HepG2 (cell line): ENCODE data around the gene TLR2. TPM values are rescaled to one million over a fixed set of nuclear protein-coding genes. Genes with fewer than 3 reads are reported as not detected.

Experiments
- ATAC-seq: fragments of 200-7000 bp; cut with Tn5 transposase; 3 replicates; pipeline ENCODE4 v1.9.1; 2020; ENCODE audit warnings: mild to moderate bottlenecking, moderate library complexity
- BruUV-seq: library from RNA; stranded (reverse); fragments of 400-500 nt; replicated peaks from 2 replicates; lab custom pipeline; 2021; lab: Mats Ljungman, UMichigan
- CTCF ChIA-PET: fragments of 300-600 bp; formaldehyde crosslinking; extraction: SDS; loops from one replicate; lab custom pipeline; 2021; ENCODE audit warnings: low total read pairs, inconsistent platforms, low intra/inter-chr PET ratio; lab: Yijun Ruan, JAX
- POLR2A ChIA-PET: fragments of 350-600 bp; sonication (Branson Sonifier 250); formaldehyde crosslinking; loops from one replicate; lab custom pipeline; 2020; ENCODE audit warnings: antibody characterized with exemption, inconsistent platforms; lab: Yijun Ruan, JAX
- DNase-seq: peaks from one replicate; pipeline ENCODE4 v3.0.0-alpha.2; 2015; ENCODE audit warnings: low spot score
- FAIRE-seq: peaks from 3 replicates; lab custom pipeline; 2011; peaks lifted over from hg19 to GRCh38; lab: Jason Lieb, UNC
- H2AFZ ChIP-seq: one replicate; pipeline ENCODE4 v1.6.1; 2011; ENCODE audit warnings: low read length, inconsistent platforms
- H3K27ac ChIP-seq: fragments of 300-600 bp; 3 replicates; pipeline ENCODE4 v1.8.0; 2011; ENCODE audit warnings: mixed run types, mild to moderate bottlenecking, mixed read lengths, low read length, inconsistent platforms; ENCODE audit not compliant: insufficient read depth; ENCODE audit errors: extremely low read length
- H3K27me3 ChIP-seq, 2 experiments: fragments of 200-600 bp in 1 of 2; 2 replicates in 1 of 2; 3 replicates in 1 of 2; pipeline versions ENCODE4 v1.6.0 to v1.8.0; 2011; ENCODE audit warnings: low read length in 2 of 2, mild to moderate bottlenecking in 2 of 2, moderate library complexity in 2 of 2, inconsistent platforms in 1 of 2; ENCODE audit not compliant: insufficient read depth in 2 of 2, control insufficient read depth in 1 of 2
- H3K36me3 ChIP-seq, 2 experiments: fragments of 200-600 bp in 1 of 2; replicated peaks in 1 of 2; 2 replicates in 1 of 2; 3 replicates in 1 of 2; pipeline versions ENCODE4 v1.5.1 to v1.8.0; 2011; ENCODE audit warnings: low read length in 2 of 2, inconsistent platforms in 1 of 2; ENCODE audit not compliant: insufficient read depth in 2 of 2, control insufficient read depth in 1 of 2
- H3K4me1 ChIP-seq: 2 replicates; pipeline ENCODE4 v1.5.1; 2012; ENCODE audit warnings: low read length, inconsistent platforms; ENCODE audit not compliant: insufficient read depth
- H3K4me2 ChIP-seq: 2 replicates; pipeline ENCODE4 v1.6.0; 2011; ENCODE audit warnings: low read depth, low read length, inconsistent platforms
- H3K4me3 ChIP-seq, 3 experiments: fragments of 200-600 bp in 1 of 3; sonication (generic), shearing (Covaris generic) in 1 of 3; replicated peaks in 1 of 3; 2 replicates each; pipeline ENCODE4 v1.5.1; 2011 to 2016; ENCODE audit warnings: low read length in 3 of 3, inconsistent platforms in 2 of 3, low read depth in 2 of 3, mild to moderate bottlenecking in 2 of 3, control low read depth in 1 of 3, mixed read lengths in 1 of 3; ENCODE audit not compliant: insufficient read depth in 1 of 3
- H3K79me2 ChIP-seq: one replicate; pipeline ENCODE4 v1.6.1; 2011; ENCODE audit warnings: low read length, inconsistent platforms; ENCODE audit not compliant: insufficient read depth
- H3K9ac ChIP-seq: 2 replicates; pipeline ENCODE4 v1.6.0; 2011; ENCODE audit warnings: mild to moderate bottlenecking, low read depth, low read length, inconsistent platforms; ENCODE audit not compliant: insufficient read depth
- H3K9me3 ChIP-seq: 2 replicates; pipeline ENCODE4 v1.5.1; 2012; ENCODE audit warnings: mild to moderate bottlenecking, low read length
- H4K20me1 ChIP-seq: 2 replicates; pipeline ENCODE4 v1.6.0; 2011; ENCODE audit warnings: inconsistent platforms, mild to moderate bottlenecking, low read length, moderate library complexity; ENCODE audit not compliant: insufficient read depth
- DBP ChIP-seq: sonication (generic); formaldehyde crosslinking; IDR thresholded peaks from 2 replicates; pipeline ENCODE4 v1.4.0; 2020; ENCODE audit warnings: missing genetic modification reagents; ENCODE audit errors: not compliant biosample characterization
- ESRRA ChIP-seq: sonication (generic); formaldehyde crosslinking; IDR thresholded peaks from 2 replicates; pipeline ENCODE4 v1.5.1; 2020; ENCODE audit warnings: mild to moderate bottlenecking, low read depth, missing genetic modification reagents
- FOXO1 ChIP-seq: sonication (generic); formaldehyde crosslinking; IDR thresholded peaks from 2 replicates; pipeline ENCODE4 v1.4.0; 2020; ENCODE audit warnings: missing genetic modification reagents
- GLI4 ChIP-seq: sonication (generic); formaldehyde crosslinking; IDR thresholded peaks from 2 replicates; pipeline ENCODE4 v1.5.1; 2020; ENCODE audit warnings: missing genetic modification reagents, mild to moderate bottlenecking, moderate library complexity, borderline replicate concordance
- GMEB2 ChIP-seq: IDR thresholded peaks from 2 replicates; pipeline ENCODE4 v1.6.1; 2016; ENCODE audit warnings: missing biosample characterization, missing genetic modification reagents, low read depth
- HINFP ChIP-seq: sonication (generic); formaldehyde crosslinking; IDR thresholded peaks from 2 replicates; pipeline ENCODE4 v1.4.0; 2020; ENCODE audit warnings: low read depth, mild to moderate bottlenecking, missing genetic modification reagents
- HNRNPLL ChIP-seq: fragments of 200-400 bp; formaldehyde crosslinking; IDR thresholded peaks from 2 replicates; pipeline ENCODE4 v1.6.1; 2017; ENCODE audit warnings: mild to moderate bottlenecking, low read depth, low read length; ENCODE audit not compliant: poor library complexity, severe bottlenecking
- IKZF1 ChIP-seq: fragments of 450-650 bp; IDR thresholded peaks from 2 replicates; pipeline ENCODE4 v1.7.1; 2016
- KDM5A ChIP-seq: fragments of 200-600 bp; sonication (generic); IDR thresholded peaks from 2 replicates; pipeline ENCODE4 v1.7.0; 2018; ENCODE audit warnings: antibody characterized with exemption, mild to moderate bottlenecking, low read length, borderline replicate concordance
- MLLT10 ChIP-seq: sonication (generic); formaldehyde crosslinking; IDR thresholded peaks from 2 replicates; pipeline ENCODE4 v1.4.0; 2020; ENCODE audit warnings: missing genetic modification reagents
- PLRG1 ChIP-seq: fragments of 450-650 bp; conservative IDR thresholded peaks from 2 replicates; pipeline ENCODE4 v1.6.1; 2016
- SALL1 ChIP-seq: sonication (generic); formaldehyde crosslinking; IDR thresholded peaks from 2 replicates; pipeline ENCODE4 v1.8.0; 2022; ENCODE audit warnings: mild to moderate bottlenecking, missing genetic modification reagents
- ZBTB7B ChIP-seq: sonication (generic); formaldehyde crosslinking; IDR thresholded peaks from 2 replicates; pipeline ENCODE4 v1.4.0; 2020; ENCODE audit warnings: missing genetic modification reagents
- ZNF260 ChIP-seq: sonication (generic); formaldehyde crosslinking; IDR thresholded peaks from 2 replicates; pipeline ENCODE4 v1.4.0; 2020; ENCODE audit warnings: missing genetic modification reagents, low read depth, mild to moderate bottlenecking, borderline replicate concordance
- ZNF558 ChIP-seq: sonication (generic); formaldehyde crosslinking; IDR thresholded peaks from 2 replicates; pipeline ENCODE4 v1.9.0; 2022; ENCODE audit warnings: mild to moderate bottlenecking, missing genetic modification reagents, borderline replicate concordance
- ZNF710 ChIP-seq: sonication (generic); formaldehyde crosslinking; IDR thresholded peaks from 2 replicates; pipeline ENCODE4 v1.5.0; 2020; ENCODE audit warnings: mild to moderate bottlenecking, missing genetic modification reagents, borderline replicate concordance
- WGBS: methylation state at CpG from one replicate; pipeline ENCODE4 v1.1.6; 2017; ENCODE audit warnings: low lambda C conversion rate; 5-methylcytosine and 5-hydroxymethylcytosine counted together
- in situ Hi-C: cut with HindIII; loops from 2 replicates; pipeline ENCODE4 v1.10.0; 2017; ENCODE audit warnings: low pct_unique_long_range_greater_than_20kb; ENCODE audit not compliant: extremely low pct_ligation_motif_present
- intact Hi-C: fragments of 100-400 bp; cut with micrococcal nuclease; formaldehyde crosslinking; loops from one replicate; pipeline ENCODE4 v1.10.0; 2022; ENCODE audit not compliant: unreplicated experiment
- polyA plus RNA-seq, 8 experiments: library from polyadenylated mRNA; depleted of rRNA in 3 of 8; stranded (reverse) in 7 of 8; unstranded in 1 of 8; fragments of >200 nt; fragmentation: Illumina TruSeq in 4 of 8; extraction: Trizol in 4 of 8; gene quantifications; 2 replicates each; pipeline versions ENCODE4 v1.2.1 to v1.2.3, GENCODE V29; 2011 to 2016; ENCODE audit warnings: low read depth in 4 of 8, missing spikeins in 1 of 8, mixed read lengths in 1 of 8; ENCODE audit not compliant: insufficient read depth in 1 of 8
- total RNA-seq, 5 experiments: library from RNA; depleted of rRNA; stranded (reverse); fragments of >200 nt; fragmentation: Illumina TruSeq; extraction: Trizol; gene quantifications; 2 replicates each; pipeline ENCODE4 v1.2.3, GENCODE V29; 2016; ENCODE audit warnings: low read depth in 1 of 5

The TLR2 gene
- total and polyA plus RNA-seq, 2 of the 13 experiments (the other 11 are each of a cell fraction or from before 2014, with no cell fraction given): 0.63 to 0.73 TPM

- BruUV-seq: no TSS peak
- ChIA-PET POLR2A (no interaction called here), CTCF (no interaction called here)
- intact Hi-C loops (no loop called here), in situ Hi-C loops (no loop called here)
- no peak overlapping the region for H3K27ac ChIP-seq
- no peaks in the 10 kb centered on the region for H3K79me2 ChIP-seq
- H3K36me3 ChIP-seq: no peaks in the 10 kb centered on the region
- no peak overlapping the region for H3K9ac ChIP-seq
- H3K4me2 ChIP-seq: no peak overlapping the region
- no peaks in the 10 kb centered on the region for H3K9me3 ChIP-seq
- no peaks in the 10 kb centered on the region for H4K20me1 ChIP-seq
- DNase-seq (no peak), ATAC-seq (no peak), FAIRE-seq (no peak)
- H3K27me3 ChIP-seq: no peaks in the 10 kb centered on the region
- whole genome bisulfite sequencing: 0% methylated on average over 6 of the region's 6 CpGs
- H3K4me3 ChIP-seq: no peak overlapping the region
- H2AFZ ChIP-seq: no peak overlapping the region
- no peaks in the 10 kb centered on the region for H3K4me1 ChIP-seq
- no peak for TF ChIP-seq SALL1
- no peak for TF ChIP-seq IKZF1
- no peak for TF ChIP-seq FOXO1
- TF ChIP-seq HNRNPLL: no peak
- no peak for TF ChIP-seq ESRRA (CRISPR knock-in tag)
- no peak for TF ChIP-seq GLI4 (CRISPR knock-in tag)
- TF ChIP-seq ZNF710 (CRISPR knock-in tag): no peak
- TF ChIP-seq GMEB2 (CRISPR knock-in tag): no peak
- no peak for TF ChIP-seq HINFP (CRISPR knock-in tag)
- TF ChIP-seq ZBTB7B (CRISPR knock-in tag): no peak
- TF ChIP-seq PLRG1: no peak
- TF ChIP-seq MLLT10 (CRISPR knock-in tag): no peak
- TF ChIP-seq ZNF558 (CRISPR knock-in tag): no peak
- TF ChIP-seq KDM5A: no peak
- no peak for TF ChIP-seq ZNF260 (CRISPR knock-in tag)
- TF ChIP-seq DBP (CRISPR knock-in tag): no peak
These were observed 64.3 kb downstream of the TLR2 start for GRCh38 chr4:153748378-153748777.
